Endothelial cell of umbilical vein (primary cell): Measurements from ENCODE around the gene IGSF5. TPM values are rescaled to one million over a fixed set of nuclear protein-coding genes. Genes with fewer than 3 reads are reported as not detected.

Experiments used
- BruUV-seq: library from RNA; stranded (reverse); fragments of 400-500 nt; replicated peaks from 2 replicates; lab custom pipeline; 2021; lab: Mats Ljungman, UMichigan
- CTCF ChIA-PET: fragments of 300-600, 350-600 bp; sonication (Branson Sonifier 250); formaldehyde crosslinking; loops from one replicate; lab custom pipeline; 2021; ENCODE audit warnings: antibody characterized with exemption, inconsistent platforms; lab: Charles Lee
- POLR2A ChIA-PET: fragments of 300-600, 350-600 bp; sonication (Branson Sonifier 250); formaldehyde crosslinking; loops from one replicate; lab custom pipeline; 2021; ENCODE audit warnings: antibody characterized with exemption, inconsistent platforms; lab: Charles Lee
- DNase-seq: peaks from one replicate; pipeline ENCODE4 v3.0.0-alpha.2; 2011; ENCODE audit warnings: low read depth, low spot score
- FAIRE-seq: peaks from 2 replicates; lab custom pipeline; 2011; peaks lifted over from hg19 to GRCh38; lab: Jason Lieb, UNC
- H2AFZ ChIP-seq: 2 replicates; pipeline ENCODE4 v1.6.0; 2012; ENCODE audit warnings: low read depth, low read length, control low read depth, inconsistent platforms
- H3K27ac ChIP-seq: 2 replicates; pipeline ENCODE4 v1.5.1; 2011; ENCODE audit warnings: low read depth, mild to moderate bottlenecking, control low read depth, low read length, moderate library complexity; ENCODE audit not compliant: insufficient read depth
- H3K27me3 ChIP-seq, 2 experiments: 2 replicates each; pipeline versions ENCODE4 v1.6.0 to v1.6.1; 2011; ENCODE audit warnings: low read length in 2 of 2, mixed read lengths in 1 of 2; ENCODE audit not compliant: control insufficient read depth in 2 of 2, insufficient read depth in 2 of 2
- H3K36me3 ChIP-seq, 2 experiments: 2 replicates in 1 of 2; 3 replicates in 1 of 2; pipeline ENCODE4 v1.5.1; 2011; ENCODE audit warnings: low read length in 2 of 2, mild to moderate bottlenecking in 1 of 2, moderate library complexity in 1 of 2; ENCODE audit not compliant: control insufficient read depth in 2 of 2, insufficient read depth in 2 of 2; ENCODE audit errors: extremely low read depth in 1 of 2
- H3K4me1 ChIP-seq: 3 replicates; pipeline ENCODE4 v1.5.1; 2011; ENCODE audit warnings: mild to moderate bottlenecking, low read length; ENCODE audit not compliant: control insufficient read depth, insufficient read depth; ENCODE audit errors: extremely low read depth
- H3K4me2 ChIP-seq: 2 replicates; pipeline ENCODE4 v1.6.1; 2011; ENCODE audit warnings: low read length, control low read depth, mixed read lengths; ENCODE audit not compliant: insufficient read depth
- H3K4me3 ChIP-seq, 3 experiments: fragments of 200-600 bp in 1 of 3; sonication (generic), shearing (Covaris generic) in 1 of 3; replicated peaks in 1 of 3; 2 replicates each; pipeline ENCODE4 v1.5.1; 2011 to 2016; ENCODE audit warnings: control low read depth in 3 of 3, low read length in 3 of 3, mild to moderate bottlenecking in 2 of 3, inconsistent platforms in 1 of 3, low read depth in 1 of 3, moderate library complexity in 1 of 3; ENCODE audit not compliant: insufficient read depth in 1 of 3
- H3K79me2 ChIP-seq: 2 replicates; pipeline ENCODE4 v1.6.0; 2012; ENCODE audit warnings: low read length, inconsistent platforms; ENCODE audit not compliant: control insufficient read depth, insufficient read depth
- H3K9ac ChIP-seq: replicated peaks from 2 replicates; pipeline ENCODE3; 2011; ENCODE audit warnings: low read length, control low read depth; ENCODE audit not compliant: insufficient read depth; ENCODE audit errors: extremely low read depth
- H3K9me1 ChIP-seq: replicated peaks from 3 replicates; pipeline ENCODE4 v1.6.0; 2011; ENCODE audit warnings: mild to moderate bottlenecking, low read length; ENCODE audit not compliant: control insufficient read depth, insufficient read depth; ENCODE audit errors: extremely low read depth
- H3K9me3 ChIP-seq: replicated peaks from 2 replicates; pipeline ENCODE4 v1.5.1; 2012; ENCODE audit warnings: low read length, inconsistent platforms; ENCODE audit not compliant: control insufficient read depth, insufficient read depth
- H4K20me1 ChIP-seq: replicated peaks from 2 replicates; pipeline ENCODE3; 2011; ENCODE audit warnings: mild to moderate bottlenecking, low read length; ENCODE audit not compliant: control insufficient read depth, insufficient read depth; ENCODE audit errors: extremely low read depth
- FOS ChIP-seq: IDR thresholded peaks from 2 replicates; pipeline ENCODE4 v1.6.1; 2011; ENCODE audit warnings: mild to moderate bottlenecking, low read length, moderate library complexity, borderline replicate concordance; ENCODE audit not compliant: insufficient read depth
- GATA2 ChIP-seq: IDR thresholded peaks from 2 replicates; pipeline ENCODE4 v1.7.0; 2011; ENCODE audit warnings: low read depth, mild to moderate bottlenecking, moderate library complexity, mixed read lengths, low read length; ENCODE audit not compliant: insufficient read length, insufficient read depth
- dilution Hi-C: fragments of 300-500 bp; cut with MboI; formaldehyde crosslinking; loops from one replicate; pipeline ENCODE4 v1.15.0; 2019; ENCODE audit warnings: low sequenced_read_pairs; ENCODE audit not compliant: extremely low pct_ligation_motif_present
- intact Hi-C: fragments of 100-400 bp; cut with micrococcal nuclease; formaldehyde crosslinking; loops from one replicate; pipeline ENCODE4 v1.10.0; 2022
- polyA plus RNA-seq, 4 experiments: library from polyadenylated mRNA; depleted of rRNA in 3 of 4; stranded (reverse) in 3 of 4; unstranded in 1 of 4; fragments of >200 nt; gene quantifications; 2 replicates each; pipeline versions ENCODE4 v1.2.1 to v1.2.3, GENCODE V29; 2011 to 2012; ENCODE audit warnings: missing spikeins in 1 of 4
- total RNA-seq: library from RNA; stranded (reverse); gene quantifications from 2 replicates; pipeline ENCODE4 v1.2.3, GENCODE V29; 2021
- TF ChIP-seq, protein P1 (sequence below), 2 donors: IDR thresholded peaks; 1 replicate in 1 of 2; 2 replicates in 1 of 2; pipeline ENCODE4 v1.5.1; 2011; ENCODE audit warnings: low read length in 2 of 2, mild to moderate bottlenecking in 2 of 2, moderate library complexity in 2 of 2, control low read depth in 1 of 2, inconsistent platforms in 1 of 2, low read depth in 1 of 2; ENCODE audit not compliant: insufficient read depth in 1 of 2; ENCODE audit errors: extremely low read depth in 1 of 2

The IGSF5 gene
- total and polyA plus RNA-seq, 2 donors (not counting 3 experiments of a cell fraction or from before 2014, with no cell fraction given) = not detected

DNA sequence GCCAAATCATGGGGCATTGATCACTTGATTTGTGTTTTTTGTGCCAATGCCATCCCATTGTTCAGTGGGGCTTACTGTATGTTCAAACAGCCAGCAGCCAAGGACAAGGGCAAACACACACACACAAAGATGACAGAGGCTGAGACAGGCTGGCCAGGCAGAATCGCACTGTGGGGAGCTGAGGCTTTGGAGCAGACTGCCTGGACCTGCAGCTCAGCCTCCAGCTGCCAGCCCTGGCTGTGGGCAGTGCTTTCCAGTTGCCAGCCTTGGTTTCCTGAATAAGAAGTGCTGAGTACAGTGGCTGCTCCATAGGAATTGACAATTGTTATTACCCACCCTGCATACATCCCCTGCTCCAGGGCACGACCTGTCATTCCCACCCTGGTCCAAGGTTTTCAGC, 105.3 kb downstream of the IGSF5 start:
- POLR2A ChIA-PET = no interaction called here
- Histone ChIP-seq H3K36me3 (no peaks in the 10 kb centered on the region), H3K27me3 (no peaks in the 10 kb centered on the region), H3K27ac (no peak overlapping the region), H3K79me2 (no peaks in the 10 kb centered on the region), H3K4me1 (no peaks in the 10 kb centered on the region), H3K4me2 (no peak overlapping the region), H4K20me1 (no peaks in the 10 kb centered on the region), H2AFZ (no peak overlapping the region), H3K9ac (no peak overlapping the region), H3K4me3 (no peak overlapping the region), H3K9me1 (no peaks in the 10 kb centered on the region), H3K9me3 (peaks cover 10% of the 10 kb centered on the region)
- TF ChIP-seq GATA2 (no peak), FOS (no peak)
- intact Hi-C loops = no loop called here
- FAIRE-seq = no peak
- no peak for DNase-seq
- CTCF ChIA-PET = no interaction called here
- BruUV-seq = no TSS peak
- dilution Hi-C loops = no loop called here

DNA sequence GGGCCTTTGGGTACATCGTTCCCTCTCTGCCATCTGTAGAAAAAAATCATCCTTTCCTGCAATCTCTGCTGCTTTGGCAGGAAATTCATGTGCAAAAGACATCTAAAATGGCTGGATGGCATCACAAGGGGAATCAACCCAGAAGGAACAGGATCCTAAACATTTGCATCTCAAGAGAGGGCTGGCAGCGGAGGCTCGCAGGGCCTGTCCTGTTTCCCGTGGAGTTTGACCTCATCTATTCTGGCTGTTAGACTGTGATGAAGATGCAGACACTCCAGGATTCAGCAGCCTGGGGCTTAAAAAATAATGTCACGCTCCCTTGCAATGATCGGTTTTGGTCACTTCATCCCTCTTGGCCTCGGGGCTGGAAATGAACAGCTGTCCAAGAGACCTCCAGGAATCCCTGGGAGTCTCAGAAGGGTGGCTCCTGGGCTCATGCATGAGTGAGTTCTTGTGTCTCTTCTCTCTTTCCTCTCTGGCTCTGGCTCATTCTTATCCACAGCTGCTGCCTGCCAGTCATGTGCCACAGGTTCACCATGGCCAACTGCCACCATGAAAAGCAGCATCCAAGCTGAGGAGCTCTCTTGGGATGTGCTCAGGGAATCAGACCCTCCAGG, 106.1 kb downstream of the IGSF5 start:
- no peaks in the 10 kb centered on the region for H4K20me1 ChIP-seq
- TF ChIP-seq, protein P1, sequence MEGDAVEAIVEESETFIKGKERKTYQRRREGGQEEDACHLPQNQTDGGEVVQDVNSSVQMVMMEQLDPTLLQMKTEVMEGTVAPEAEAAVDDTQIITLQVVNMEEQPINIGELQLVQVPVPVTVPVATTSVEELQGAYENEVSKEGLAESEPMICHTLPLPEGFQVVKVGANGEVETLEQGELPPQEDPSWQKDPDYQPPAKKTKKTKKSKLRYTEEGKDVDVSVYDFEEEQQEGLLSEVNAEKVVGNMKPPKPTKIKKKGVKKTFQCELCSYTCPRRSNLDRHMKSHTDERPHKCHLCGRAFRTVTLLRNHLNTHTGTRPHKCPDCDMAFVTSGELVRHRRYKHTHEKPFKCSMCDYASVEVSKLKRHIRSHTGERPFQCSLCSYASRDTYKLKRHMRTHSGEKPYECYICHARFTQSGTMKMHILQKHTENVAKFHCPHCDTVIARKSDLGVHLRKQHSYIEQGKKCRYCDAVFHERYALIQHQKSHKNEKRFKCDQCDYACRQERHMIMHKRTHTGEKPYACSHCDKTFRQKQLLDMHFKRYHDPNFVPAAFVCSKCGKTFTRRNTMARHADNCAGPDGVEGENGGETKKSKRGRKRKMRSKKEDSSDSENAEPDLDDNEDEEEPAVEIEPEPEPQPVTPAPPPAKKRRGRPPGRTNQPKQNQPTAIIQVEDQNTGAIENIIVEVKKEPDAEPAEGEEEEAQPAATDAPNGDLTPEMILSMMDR (IDR thresholded peaks at IDR 0.05; ENCODE audit: extremely low read depth in 1 of 2, insufficient read depth in 1 of 2, low read depth in 1 of 2, low read length in 2 of 2) = no peak
- CTCF ChIA-PET = no interaction called here
- H2AFZ ChIP-seq = no peak overlapping the region
- H3K4me1 ChIP-seq = no peaks in the 10 kb centered on the region
- H3K9me3 ChIP-seq = peaks cover 10% of the 10 kb centered on the region
- POLR2A ChIA-PET = no interaction called here
- H3K4me2 ChIP-seq = no peak overlapping the region
- H3K27me3 ChIP-seq = no peaks in the 10 kb centered on the region
- no peaks in the 10 kb centered on the region for H3K9me1 ChIP-seq
- FAIRE-seq = no peak
- H3K79me2 ChIP-seq = no peaks in the 10 kb centered on the region
- H3K9ac ChIP-seq = no peak overlapping the region
- dilution Hi-C loops = no loop called here
- BruUV-seq = no TSS peak
- DNase-seq = no peak
- H3K4me3 ChIP-seq = no peak overlapping the region
- H3K36me3 ChIP-seq = no peaks in the 10 kb centered on the region
- H3K27ac ChIP-seq = no peak overlapping the region
- intact Hi-C loops = no loop called here

Other genes starting within 250 kb of the IGSF5 start
- gene B3GALT5, start 132.2 kb upstream of the IGSF5 start, total RNA-seq = not detected in 2 replicates
- gene B3GALT5, start 132.2 kb upstream of the IGSF5 start, polyA plus RNA-seq = 0.03 and 0.04 TPM in 2 replicates
- not detected in 2 replicates for gene PCP4, start 122.3 kb downstream of the IGSF5 start, total RNA-seq
- gene PCP4, start 122.3 kb downstream of the IGSF5 start, polyA plus RNA-seq = not detected in 2 replicates